K562 (cell line): ENCODE data around the gene EFHC1. TPM values are rescaled to one million over a fixed set of nuclear protein-coding genes. Genes with fewer than 3 reads are reported as not detected.

ENCODE experiments used
- BRF1 ChIP-seq: IDR thresholded peaks from 3 replicates; pipeline ENCODE4 v1.6.1; 2011; ENCODE audit warnings: borderline replicate concordance, mild to moderate bottlenecking; ENCODE audit not compliant: insufficient read length; ENCODE audit errors: extremely low read depth
- FOSL1 ChIP-seq: fragments of 200-800 bp; sonication (Bioruptor generic); conservative IDR thresholded peaks from 2 replicates; pipeline ENCODE4 v1.6.1; 2016; ENCODE audit warnings: missing genetic modification characterization, missing compliant biosample characterization
- FUS ChIP-seq: fragments of 200-400 bp; formaldehyde crosslinking; optimal IDR thresholded peaks from 2 replicates; pipeline ENCODE3; 2017; ENCODE audit warnings: low read depth, low read length
- HMG20B ChIP-seq: fragments of 250-450 bp; sonication (Bioruptor Pico); IDR thresholded peaks from 2 replicates; pipeline ENCODE4 v1.5.0; 2021; ENCODE audit warnings: mild to moderate bottlenecking
- HNRNPH1 ChIP-seq: fragments of 200-400 bp; formaldehyde crosslinking; optimal IDR thresholded peaks from 2 replicates; pipeline ENCODE3; 2017; ENCODE audit warnings: low read depth, mild to moderate bottlenecking, low read length, moderate library complexity
- L3MBTL2 ChIP-seq: fragments of 450-650 bp; IDR thresholded peaks from 2 replicates; pipeline ENCODE4 v1.6.1; 2016; ENCODE audit warnings: mild to moderate bottlenecking, moderate library complexity
- PRPF4 ChIP-seq: fragments of 200-400 bp; formaldehyde crosslinking; IDR thresholded peaks from one replicate; pipeline ENCODE4 v1.6.1; 2017; ENCODE audit warnings: low read length, low read depth, mild to moderate bottlenecking; ENCODE audit not compliant: insufficient read depth, poor library complexity, severe bottlenecking
- RBM22 ChIP-seq: fragments of 200-400 bp; formaldehyde crosslinking; IDR thresholded peaks from 2 replicates; pipeline ENCODE4 v1.6.1; 2018; ENCODE audit warnings: low read length, low read depth; ENCODE audit not compliant: poor library complexity, severe bottlenecking
- RCOR1 ChIP-seq, 2 experiments: IDR thresholded peaks; 2 replicates each; pipeline ENCODE4 v1.6.1; 2012; ENCODE audit warnings: low read depth in 2 of 2, low read length in 2 of 2, borderline replicate concordance in 1 of 2, improper control_type of control experiment in 1 of 2
- SAFB ChIP-seq: fragments of 200-400 bp; formaldehyde crosslinking; IDR thresholded peaks from 2 replicates; pipeline ENCODE4 v1.6.1; 2017; ENCODE audit warnings: low read depth, low read length, borderline replicate concordance
- SIRT6 ChIP-seq: IDR thresholded peaks from one replicate; pipeline ENCODE4 v1.6.1; 2012; ENCODE audit warnings: low read depth, mild to moderate bottlenecking, control low read depth, inconsistent platforms, low read length, moderate library complexity
- SMAD1 ChIP-seq: fragments of 150-350 bp; IDR thresholded peaks from 2 replicates; pipeline ENCODE4 v1.6.1; 2014; ENCODE audit warnings: low read length, low read depth; ENCODE audit not compliant: partially characterized antibody
- TAF9B ChIP-seq: fragments of 450-650 bp; IDR thresholded peaks from 2 replicates; pipeline ENCODE4 v1.6.1; 2018; ENCODE audit warnings: mild to moderate bottlenecking; ENCODE audit not compliant: partially characterized antibody
- XRCC5 ChIP-seq: fragments of 200-400 bp; formaldehyde crosslinking; IDR thresholded peaks from 2 replicates; pipeline ENCODE4 v1.6.1; 2017; ENCODE audit warnings: low read depth, mild to moderate bottlenecking, low read length
- polyA plus RNA-seq, 8 experiments: library from polyadenylated mRNA; depleted of rRNA in 4 of 8; stranded (reverse) in 5 of 8; unstranded in 3 of 8; fragments of >200 nt; fragmentation: Nextera tagmentation in 2 of 8; fragmentation: Illumina TruSeq in 1 of 8; extraction: Ambion mirVana in 2 of 8; extraction: Trizol in 1 of 8; gene quantifications; 2 replicates each; pipeline versions ENCODE4 v1.2.1 to v1.2.3, GENCODE V29; 2011 to 2014; ENCODE audit warnings: inconsistent platforms in 1 of 8, missing spikeins in 1 of 8
- total RNA-seq, 7 experiments: library from RNA; depleted of rRNA in 6 of 7; stranded (reverse); fragments of >200 nt in 6 of 7; fragmentation: Illumina TruSeq in 2 of 7; extraction: Trizol in 2 of 7; gene quantifications; 2 replicates each; pipeline versions ENCODE4 v1.2.1 to v1.2.3, GENCODE V29; 2011 to 2021; ENCODE audit warnings: low replicate concordance in 1 of 7
- TF ChIP-seq, protein P1 (sequence below): IDR thresholded peaks from 3 replicates; pipeline ENCODE4 v1.6.1; 2011; ENCODE audit warnings: borderline replicate concordance, mild to moderate bottlenecking, moderate library complexity; ENCODE audit not compliant: insufficient read length; ENCODE audit errors: extremely low read depth
- TF ChIP-seq, protein P2 (sequence below): sonication (generic); formaldehyde crosslinking; IDR thresholded peaks from 2 replicates; pipeline ENCODE4 v1.8.0; 2022; ENCODE audit warnings: missing genetic modification reagents, mild to moderate bottlenecking, borderline replicate concordance
- TF ChIP-seq, protein P3 (sequence below): fragments of 450-650 bp; IDR thresholded peaks from one replicate; pipeline ENCODE4 v1.6.1; 2018; ENCODE audit warnings: mild to moderate bottlenecking, moderate library complexity; ENCODE audit not compliant: partially characterized antibody

EFHC1 gene
- total and polyA plus RNA-seq, 9 of the 15 experiments (the other 6 are each of a cell fraction or from before 2014, with no cell fraction given): 9.5 to 31.0 (median 14.9) TPM

DNA sequence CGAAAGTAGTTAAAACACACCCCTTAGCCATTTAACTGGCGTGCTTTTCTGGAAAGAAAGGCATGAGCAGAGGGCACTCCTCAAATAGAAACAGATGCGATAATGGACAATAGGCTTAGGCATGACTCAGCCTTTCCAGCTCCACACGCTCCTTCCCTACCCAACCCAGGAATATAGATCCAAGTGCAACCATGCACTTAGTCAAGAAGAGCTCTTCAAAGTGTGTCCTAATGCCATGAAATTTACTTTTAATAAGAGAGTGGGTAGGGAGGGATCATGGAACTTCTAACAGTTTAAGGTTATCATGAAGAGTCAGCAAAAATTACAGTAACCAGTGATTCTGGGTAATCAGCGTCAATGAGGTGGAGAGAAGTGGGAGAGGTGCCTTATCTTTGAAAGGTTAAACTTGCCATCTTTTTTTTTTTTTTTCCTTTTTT is 2.4 kb upstream of the EFHC1 start (continued):
- TF ChIP-seq SIRT6 (no peak), RCOR1 (IDR thresholded peaks at IDR 0.05; ENCODE audit: borderline replicate concordance in 1 of 2, low read depth in 2 of 2, low read length in 2 of 2) (peak in 1 of 2 experiments; percentile 41; a peak in 1 of 4 replicates), RBM22 (no peak), SAFB (no peak), L3MBTL2 (peak; percentile 19; the same call in 1 of the 2 replicates), BRF1 (no peak), TAF9B (peak; percentile 8), XRCC5 (no peak), HNRNPH1 (no peak), FUS (no peak), PRPF4 (no peak), HMG20B (CRISPR knock-in tag) (no peak), SMAD1 (no peak), FOSL1 (peak; percentile 83)
- TF ChIP-seq, protein P1, sequence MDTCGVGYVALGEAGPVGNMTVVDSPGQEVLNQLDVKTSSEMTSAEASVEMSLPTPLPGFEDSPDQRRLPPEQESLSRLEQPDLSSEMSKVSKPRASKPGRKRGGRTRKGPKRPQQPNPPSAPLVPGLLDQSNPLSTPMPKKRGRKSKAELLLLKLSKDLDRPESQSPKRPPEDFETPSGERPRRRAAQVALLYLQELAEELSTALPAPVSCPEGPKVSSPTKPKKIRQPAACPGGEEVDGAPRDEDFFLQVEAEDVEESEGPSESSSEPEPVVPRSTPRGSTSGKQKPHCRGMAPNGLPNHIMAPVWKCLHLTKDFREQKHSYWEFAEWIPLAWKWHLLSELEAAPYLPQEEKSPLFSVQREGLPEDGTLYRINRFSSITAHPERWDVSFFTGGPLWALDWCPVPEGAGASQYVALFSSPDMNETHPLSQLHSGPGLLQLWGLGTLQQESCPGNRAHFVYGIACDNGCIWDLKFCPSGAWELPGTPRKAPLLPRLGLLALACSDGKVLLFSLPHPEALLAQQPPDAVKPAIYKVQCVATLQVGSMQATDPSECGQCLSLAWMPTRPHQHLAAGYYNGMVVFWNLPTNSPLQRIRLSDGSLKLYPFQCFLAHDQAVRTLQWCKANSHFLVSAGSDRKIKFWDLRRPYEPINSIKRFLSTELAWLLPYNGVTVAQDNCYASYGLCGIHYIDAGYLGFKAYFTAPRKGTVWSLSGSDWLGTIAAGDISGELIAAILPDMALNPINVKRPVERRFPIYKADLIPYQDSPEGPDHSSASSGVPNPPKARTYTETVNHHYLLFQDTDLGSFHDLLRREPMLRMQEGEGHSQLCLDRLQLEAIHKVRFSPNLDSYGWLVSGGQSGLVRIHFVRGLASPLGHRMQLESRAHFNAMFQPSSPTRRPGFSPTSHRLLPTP: no peak
- TF ChIP-seq, protein P2, sequence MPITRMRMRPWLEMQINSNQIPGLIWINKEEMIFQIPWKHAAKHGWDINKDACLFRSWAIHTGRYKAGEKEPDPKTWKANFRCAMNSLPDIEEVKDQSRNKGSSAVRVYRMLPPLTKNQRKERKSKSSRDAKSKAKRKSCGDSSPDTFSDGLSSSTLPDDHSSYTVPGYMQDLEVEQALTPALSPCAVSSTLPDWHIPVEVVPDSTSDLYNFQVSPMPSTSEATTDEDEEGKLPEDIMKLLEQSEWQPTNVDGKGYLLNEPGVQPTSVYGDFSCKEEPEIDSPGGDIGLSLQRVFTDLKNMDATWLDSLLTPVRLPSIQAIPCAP: no peak
- TF ChIP-seq, protein P3, sequence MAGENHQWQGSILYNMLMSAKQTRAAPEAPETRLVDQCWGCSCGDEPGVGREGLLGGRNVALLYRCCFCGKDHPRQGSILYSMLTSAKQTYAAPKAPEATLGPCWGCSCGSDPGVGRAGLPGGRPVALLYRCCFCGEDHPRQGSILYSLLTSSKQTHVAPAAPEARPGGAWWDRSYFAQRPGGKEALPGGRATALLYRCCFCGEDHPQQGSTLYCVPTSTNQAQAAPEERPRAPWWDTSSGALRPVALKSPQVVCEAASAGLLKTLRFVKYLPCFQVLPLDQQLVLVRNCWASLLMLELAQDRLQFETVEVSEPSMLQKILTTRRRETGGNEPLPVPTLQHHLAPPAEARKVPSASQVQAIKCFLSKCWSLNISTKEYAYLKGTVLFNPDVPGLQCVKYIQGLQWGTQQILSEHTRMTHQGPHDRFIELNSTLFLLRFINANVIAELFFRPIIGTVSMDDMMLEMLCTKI: no peak
